ENCODE measurements around the gene TBC1D23. TPM values are rescaled to one million over a fixed set of nuclear protein-coding genes. Genes with fewer than 3 reads are reported as not detected.
"Not testable (repeated sequence)": the region's sequence is repeated elsewhere in the genome, so short reads cannot be mapped to it uniquely, and the experiment has no call there.

The TBC1D23 gene
- total and polyA plus RNA-seq, 4 donors = 8.7 to 30.3 (median 17.8) TPM

DNA sequence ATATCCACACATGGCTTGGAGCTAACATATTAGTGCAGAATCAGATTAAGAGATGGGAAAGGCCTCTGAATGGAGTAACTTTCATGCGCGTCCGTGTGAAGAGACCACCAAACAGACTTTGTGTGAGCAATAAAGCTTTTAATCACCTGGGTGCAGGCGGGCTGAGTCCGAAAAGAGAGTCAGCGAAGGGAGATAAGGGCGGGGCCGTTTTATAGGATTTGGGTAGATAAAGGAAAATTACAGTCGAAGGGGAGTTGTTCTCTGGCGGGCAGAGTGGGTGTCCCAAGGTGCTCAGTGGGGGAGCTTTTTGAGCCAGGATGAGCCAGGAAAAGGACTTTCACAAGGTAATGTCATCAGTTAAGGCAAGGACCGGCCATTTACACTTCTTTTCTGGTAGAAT lies 2.1 kb downstream of the TBC1D23 start:
- not testable (repeated sequence) for H3K9ac ChIP-seq (ENCODE audit: low read depth in 1 of 2, low read length in 2 of 2); H3K9me3 ChIP-seq (ENCODE audit: control insufficient read depth in 4 of 4, low read length in 3 of 4); H3K27me3 ChIP-seq (ENCODE audit: control insufficient read depth in 4 of 4, insufficient read depth in 4 of 4, low read length in 3 of 4); H3K4me3 ChIP-seq (ENCODE audit: low read depth in 1 of 3, low read length in 3 of 3); H3K36me3 ChIP-seq (ENCODE audit: control insufficient read depth in 4 of 4, insufficient read depth in 3 of 4, low read depth in 1 of 4, low read length in 3 of 4); H3K27ac ChIP-seq (ENCODE audit: low read depth in 1 of 2, low read length in 2 of 2); DNase-seq (ENCODE audit: low spot score)
- WGBS = 84% methylated on average over 11 of the region's 11 CpGs
- peaks cover 8 to 28% (median 15%) of the 10 kb centered on the region in 4 donors for H3K4me1 ChIP-seq (ENCODE audit: control insufficient read depth in 4 of 4, insufficient read depth in 4 of 4, low read length in 3 of 4)

DNA sequence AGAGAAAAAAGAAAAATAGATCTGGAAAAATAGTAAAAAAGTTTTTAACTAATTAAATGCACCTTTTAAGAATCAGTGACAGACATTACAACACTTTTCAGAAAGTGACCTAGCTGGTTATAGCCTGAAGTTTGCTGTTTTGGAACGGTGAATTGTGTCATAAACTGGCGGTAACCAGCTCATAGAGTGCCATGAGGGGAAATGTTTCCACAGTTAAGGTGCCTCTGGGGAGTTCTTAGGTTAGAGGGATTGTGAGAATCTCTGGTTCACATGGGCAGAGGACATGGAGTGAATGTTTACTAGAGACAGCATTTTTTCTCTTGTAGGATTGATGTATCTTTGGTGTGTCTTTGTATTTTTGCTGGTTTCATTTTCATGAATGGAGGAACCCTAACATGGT lies 2.8 kb downstream of the TBC1D23 start:
- Histone ChIP-seq H3K9ac (ENCODE audit: low read depth in 1 of 2, low read length in 2 of 2) (no peak overlapping the region), H3K36me3 (ENCODE audit: control insufficient read depth in 4 of 4, insufficient read depth in 3 of 4, low read depth in 1 of 4, low read length in 3 of 4) (no peaks in the 10 kb centered on the region), H3K27me3 (ENCODE audit: control insufficient read depth in 4 of 4, insufficient read depth in 4 of 4, low read length in 3 of 4) (no peaks in the 10 kb centered on the region), H3K27ac (ENCODE audit: low read depth in 1 of 2, low read length in 2 of 2) (no peak overlapping the region), H3K4me3 (ENCODE audit: low read depth in 1 of 3, low read length in 3 of 3) (no peak overlapping the region), H3K4me1 (ENCODE audit: control insufficient read depth in 4 of 4, insufficient read depth in 4 of 4, low read length in 3 of 4) (peaks cover 8 to 28% (median 15%) of the 10 kb centered on the region in 4 donors), H3K9me3 (ENCODE audit: control insufficient read depth in 4 of 4, low read length in 3 of 4) (no peaks in the 10 kb centered on the region)
- 81% methylated on average over 2 of the region's 2 CpGs for whole genome bisulfite sequencing
- TF ChIP-seq FOXA1 (IDR thresholded peaks at IDR 0.05) = no peak
- TF ChIP-seq CTCF (IDR thresholded peaks at IDR 0.05; ENCODE audit: low read depth, low read length, missing input control) = no peak
- no peak for TF ChIP-seq TAF1 (conservative IDR thresholded peaks at IDR 0.05)
- no peak for TF ChIP-seq GABPA (IDR thresholded peaks at IDR 0.05 in 1 of 2, conservative IDR thresholded peaks at IDR 0.05 in 1 of 2)
- TF ChIP-seq REST (IDR thresholded peaks at IDR 0.05) = no peak
- no peak for TF ChIP-seq SP1 (IDR thresholded peaks at IDR 0.05)
- TF ChIP-seq YY1 (IDR thresholded peaks at IDR 0.05) = no peak
- no peak for DNase-seq (ENCODE audit: low spot score)

DNA sequence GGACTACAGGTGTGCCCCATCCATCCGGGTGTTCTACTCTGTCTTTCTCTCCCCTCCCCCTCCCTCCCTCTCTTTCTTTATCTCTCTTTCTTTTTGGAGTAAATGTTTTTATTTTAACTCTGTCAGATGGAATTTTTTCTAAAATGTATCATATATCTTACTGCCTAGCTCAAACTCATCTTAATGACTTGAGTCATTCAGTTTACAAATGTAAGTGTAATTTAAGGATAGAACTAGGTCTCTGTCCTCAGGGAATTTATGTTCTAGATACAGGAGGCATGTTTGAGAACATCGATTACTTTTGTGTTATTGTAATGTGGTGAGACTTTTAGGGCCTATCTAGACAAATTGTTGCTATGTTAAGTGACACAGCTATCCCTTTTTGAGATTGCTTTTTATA lies 3.5 kb downstream of the TBC1D23 start:
- no peak overlapping the region for H3K27ac ChIP-seq (ENCODE audit: low read depth in 1 of 2, low read length in 2 of 2)
- no peak overlapping the region for H3K9ac ChIP-seq (ENCODE audit: low read depth in 1 of 2, low read length in 2 of 2)
- no peaks in the 10 kb centered on the region for H3K27me3 ChIP-seq (ENCODE audit: control insufficient read depth in 4 of 4, insufficient read depth in 4 of 4, low read length in 3 of 4)
- 45% methylated on average over 2 of the region's 2 CpGs for WGBS
- H3K9me3 ChIP-seq (ENCODE audit: control insufficient read depth in 4 of 4, low read length in 3 of 4) = no peaks in the 10 kb centered on the region
- no peak overlapping the region for H3K4me3 ChIP-seq (ENCODE audit: low read depth in 1 of 3, low read length in 3 of 3)
- TF ChIP-seq SP1 (IDR thresholded peaks at IDR 0.05) = no peak
- no peak for TF ChIP-seq FOXA2 (IDR thresholded peaks at IDR 0.05)
- H3K36me3 ChIP-seq (ENCODE audit: control insufficient read depth in 4 of 4, insufficient read depth in 3 of 4, low read depth in 1 of 4, low read length in 3 of 4) = no peaks in the 10 kb centered on the region
- H3K4me1 ChIP-seq (ENCODE audit: control insufficient read depth in 4 of 4, insufficient read depth in 4 of 4, low read length in 3 of 4) = peaks cover 8 to 28% (median 15%) of the 10 kb centered on the region in 4 donors
- no peak for DNase-seq (ENCODE audit: low spot score)

GRCh38 chr3:100265016-100265415 lies 4.2 kb downstream of the TBC1D23 start:
- Histone ChIP-seq H3K9me3 (ENCODE audit: control insufficient read depth in 4 of 4, low read length in 3 of 4) (no peaks in the 10 kb centered on the region), H3K36me3 (ENCODE audit: control insufficient read depth in 4 of 4, insufficient read depth in 3 of 4, low read depth in 1 of 4, low read length in 3 of 4) (no peaks in the 10 kb centered on the region), H3K4me3 (ENCODE audit: low read depth in 1 of 3, low read length in 3 of 3) (no peak overlapping the region), H3K4me1 (ENCODE audit: control insufficient read depth in 4 of 4, insufficient read depth in 4 of 4, low read length in 3 of 4) (peaks cover 8 to 26% (median 15%) of the 10 kb centered on the region in 4 donors), H3K27ac (ENCODE audit: low read depth in 1 of 2, low read length in 2 of 2) (no peak overlapping the region), H3K9ac (ENCODE audit: low read depth in 1 of 2, low read length in 2 of 2) (no peak overlapping the region), H3K27me3 (ENCODE audit: control insufficient read depth in 4 of 4, insufficient read depth in 4 of 4, low read length in 3 of 4) (no peaks in the 10 kb centered on the region)
- TF ChIP-seq, protein P1, sequence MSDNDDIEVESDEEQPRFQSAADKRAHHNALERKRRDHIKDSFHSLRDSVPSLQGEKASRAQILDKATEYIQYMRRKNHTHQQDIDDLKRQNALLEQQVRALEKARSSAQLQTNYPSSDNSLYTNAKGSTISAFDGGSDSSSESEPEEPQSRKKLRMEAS (IDR thresholded peaks at IDR 0.05) = no peak
- no peak for TF ChIP-seq FOXA2 (IDR thresholded peaks at IDR 0.05)
- TF ChIP-seq REST (IDR thresholded peaks at IDR 0.05) = no peak
- TF ChIP-seq EGR1 (IDR thresholded peaks at IDR 0.05; ENCODE audit: low read depth in 2 of 2) = no peak
- 91% methylated on average over 1 of the region's 1 CpG for WGBS
- DNase-seq (ENCODE audit: low spot score) = no peak

Measured in liver (tissue), 9 donors.